ENCODE data around the gene SLC37A3.

DNA sequence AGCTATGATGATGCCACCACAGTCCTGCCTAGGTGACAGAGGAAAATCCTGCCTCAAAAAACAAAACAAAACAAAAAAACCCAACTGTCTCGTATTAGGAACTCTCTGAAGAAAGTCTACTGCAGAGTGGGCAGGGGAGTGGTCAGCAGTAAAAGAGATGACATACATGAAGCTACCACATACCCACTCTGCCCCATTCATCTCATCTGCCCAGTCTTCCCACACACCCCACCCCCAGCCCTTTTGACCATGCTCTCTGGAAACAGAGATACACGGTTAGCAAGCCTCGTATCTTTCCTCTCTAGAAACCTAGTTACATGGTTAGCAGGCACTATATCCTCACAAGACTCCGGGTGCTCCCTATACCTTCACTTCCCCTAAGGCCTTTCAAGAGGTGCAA is 8.3 kb downstream of the SLC37A3 start:
- TF ChIP-seq, protein P1, sequence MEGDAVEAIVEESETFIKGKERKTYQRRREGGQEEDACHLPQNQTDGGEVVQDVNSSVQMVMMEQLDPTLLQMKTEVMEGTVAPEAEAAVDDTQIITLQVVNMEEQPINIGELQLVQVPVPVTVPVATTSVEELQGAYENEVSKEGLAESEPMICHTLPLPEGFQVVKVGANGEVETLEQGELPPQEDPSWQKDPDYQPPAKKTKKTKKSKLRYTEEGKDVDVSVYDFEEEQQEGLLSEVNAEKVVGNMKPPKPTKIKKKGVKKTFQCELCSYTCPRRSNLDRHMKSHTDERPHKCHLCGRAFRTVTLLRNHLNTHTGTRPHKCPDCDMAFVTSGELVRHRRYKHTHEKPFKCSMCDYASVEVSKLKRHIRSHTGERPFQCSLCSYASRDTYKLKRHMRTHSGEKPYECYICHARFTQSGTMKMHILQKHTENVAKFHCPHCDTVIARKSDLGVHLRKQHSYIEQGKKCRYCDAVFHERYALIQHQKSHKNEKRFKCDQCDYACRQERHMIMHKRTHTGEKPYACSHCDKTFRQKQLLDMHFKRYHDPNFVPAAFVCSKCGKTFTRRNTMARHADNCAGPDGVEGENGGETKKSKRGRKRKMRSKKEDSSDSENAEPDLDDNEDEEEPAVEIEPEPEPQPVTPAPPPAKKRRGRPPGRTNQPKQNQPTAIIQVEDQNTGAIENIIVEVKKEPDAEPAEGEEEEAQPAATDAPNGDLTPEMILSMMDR (IDR thresholded peaks at IDR 0.05; ENCODE audit: insufficient read depth, low read depth, low read length): no peak
- TF ChIP-seq EZH2 (IDR thresholded peaks at IDR 0.05; ENCODE audit: insufficient read depth, low read length): no peak
